GM12878 (cell line): ENCODE results near the gene PLPP1. TPM values are rescaled to one million over a fixed set of nuclear protein-coding genes. Genes with fewer than 3 reads are reported as not detected.

Experiments
- ATAC-seq: fragments of 200-7000 bp; cut with Tn5 transposase; 3 replicates; pipeline ENCODE4 v1.9.1; 2020; ENCODE audit warnings: mild to moderate bottlenecking, moderate library complexity
- BruUV-seq: library from RNA; stranded (reverse); fragments of 400-500 nt; replicated peaks from 2 replicates; lab custom pipeline; 2021; lab: Mats Ljungman, UMichigan
- CTCF ChIA-PET: fragments of 300-600 bp; sonication (Branson Sonifier 250); formaldehyde crosslinking; extraction: SDS; loops from one replicate; lab custom pipeline; 2021; ENCODE audit warnings: inconsistent platforms; lab: Yijun Ruan, JAX
- POLR2A ChIA-PET: fragments of 350-600 bp; formaldehyde crosslinking; extraction: SDS; loops from one replicate; lab custom pipeline; 2021; ENCODE audit warnings: inconsistent platforms; lab: Charles Lee
- RAD21 ChIA-PET: fragments of 300-600 bp; sonication (Branson Sonifier 250); formaldehyde crosslinking; loops from one replicate; lab custom pipeline; 2023; ENCODE audit warnings: antibody characterized with exemption; ENCODE audit not compliant: unreplicated experiment; lab: Charles Lee
- SMC1A ChIA-PET: fragments of 300-600 bp; sonication (Branson Sonifier 250); formaldehyde crosslinking; loops from one replicate; lab custom pipeline; 2023; ENCODE audit not compliant: unreplicated experiment, uncharacterized antibody; lab: Charles Lee
- DNase-seq: peaks from one replicate; pipeline ENCODE4 v3.0.0-alpha.2; 2011; ENCODE audit warnings: low read depth, low spot score
- FAIRE-seq: peaks from 3 replicates; lab custom pipeline; 2011; peaks lifted over from hg19 to GRCh38; lab: Jason Lieb, UNC
- H2AFZ ChIP-seq: 2 replicates; pipeline ENCODE4 v1.6.0; 2011; ENCODE audit warnings: low read depth, low read length, control low read depth; ENCODE audit not compliant: control insufficient read depth
- H3K27ac ChIP-seq: 2 replicates; pipeline ENCODE4 v1.5.1; 2011; ENCODE audit warnings: control low read depth; ENCODE audit not compliant: control insufficient read depth, insufficient read depth
- H3K27me3 ChIP-seq, 2 experiments: replicated peaks in 1 of 2; 2 replicates each; pipeline versions ENCODE4 v1.6.0 to v1.6.1; 2011; ENCODE audit warnings: low read length in 1 of 2; ENCODE audit not compliant: control insufficient read depth in 2 of 2, insufficient read depth in 2 of 2
- H3K36me3 ChIP-seq, 2 experiments: 2 replicates each; pipeline ENCODE4 v1.5.1; 2011; ENCODE audit warnings: low read length in 1 of 2; ENCODE audit not compliant: control insufficient read depth in 2 of 2, insufficient read depth in 2 of 2
- H3K4me1 ChIP-seq: 2 replicates; pipeline ENCODE4 v1.6.1; 2011; ENCODE audit warnings: mild to moderate bottlenecking, low read length, moderate library complexity, mixed read lengths; ENCODE audit not compliant: control insufficient read depth, insufficient read depth
- H3K4me2 ChIP-seq: 2 replicates; pipeline ENCODE4 v1.6.0; 2011; ENCODE audit warnings: control low read depth; ENCODE audit not compliant: control insufficient read depth, insufficient read depth
- H3K4me3 ChIP-seq: fragments of 200-600 bp; sonication (generic); 2 replicates; pipeline ENCODE4 v1.5.1; 2016
- H3K79me2 ChIP-seq: 2 replicates; pipeline ENCODE4 v1.6.0; 2011; ENCODE audit warnings: low read length; ENCODE audit not compliant: control insufficient read depth, insufficient read depth
- H3K9ac ChIP-seq: 2 replicates; pipeline ENCODE4 v1.8.0; 2011; ENCODE audit warnings: low read length, control low read depth, mixed read lengths; ENCODE audit not compliant: control insufficient read depth, insufficient read depth
- H3K9me3 ChIP-seq: replicated peaks from 3 replicates; pipeline ENCODE4 v1.5.1; 2011; ENCODE audit warnings: mild to moderate bottlenecking, low read length; ENCODE audit not compliant: control insufficient read depth, insufficient read depth
- H4K20me1 ChIP-seq: 2 replicates; pipeline ENCODE4 v1.6.0; 2011; ENCODE audit not compliant: control insufficient read depth, insufficient read depth
- CUX1 ChIP-seq: IDR thresholded peaks from 2 replicates; pipeline ENCODE4 v1.6.1; 2012; ENCODE audit warnings: improper control_type of control experiment, low read depth, low read length; ENCODE audit not compliant: insufficient replicate concordance
- E2F4 ChIP-seq: IDR thresholded peaks from 2 replicates; pipeline ENCODE4 v1.6.1; 2012; ENCODE audit warnings: low read depth, low read length, improper control_type of control experiment
- IKZF1 ChIP-seq: fragments of 450-650 bp; conservative IDR thresholded peaks from 2 replicates; pipeline ENCODE4 v1.6.1; 2017; ENCODE audit warnings: antibody characterized with exemption, mild to moderate bottlenecking
- NFYA ChIP-seq: IDR thresholded peaks from 2 replicates; pipeline ENCODE4 v1.6.1; 2011; ENCODE audit warnings: low read depth, mild to moderate bottlenecking, low read length, improper control_type of control experiment, borderline replicate concordance
- NR2C2 ChIP-seq: IDR thresholded peaks from 2 replicates; pipeline ENCODE4 v1.6.1; 2011; ENCODE audit warnings: borderline replicate concordance, low read depth; ENCODE audit not compliant: control insufficient read depth, insufficient read length
- PAX5 ChIP-seq: IDR thresholded peaks from 2 replicates; pipeline ENCODE4 v1.6.1; 2011; ENCODE audit warnings: low read depth, low read length, borderline replicate concordance
- SRF ChIP-seq, 2 experiments: IDR thresholded peaks; 2 replicates each; pipeline ENCODE4 v1.6.1; 2011; ENCODE audit warnings: low read depth in 2 of 2, low read length in 2 of 2, mild to moderate bottlenecking in 1 of 2, moderate library complexity in 1 of 2
- SUZ12 ChIP-seq: fragments of 200-600 bp; sonication (generic); IDR thresholded peaks from one replicate; pipeline ENCODE4 v1.6.1; 2018; ENCODE audit warnings: antibody characterized with exemption, mild to moderate bottlenecking; ENCODE audit not compliant: unreplicated experiment
- TCF12 ChIP-seq: IDR thresholded peaks from 2 replicates; pipeline ENCODE4 v1.6.1; 2011; ENCODE audit warnings: low read depth, mild to moderate bottlenecking, low read length
- TCF7 ChIP-seq: IDR thresholded peaks from 2 replicates; pipeline ENCODE4 v1.6.1; 2014; ENCODE audit warnings: antibody characterized with exemption, borderline replicate concordance
- WRNIP1 ChIP-seq: IDR thresholded peaks from 2 replicates; pipeline ENCODE4 v1.6.1; 2011; ENCODE audit warnings: low read depth, low read length, improper control_type of control experiment, borderline replicate concordance
- WGBS: methylation state at CpG from one replicate; pipeline ENCODE4 v1.1.6; 2016; ENCODE audit warnings: low lambda C conversion rate; ENCODE audit not compliant: insufficient replicate concordance, insufficient coverage; ENCODE audit errors: missing lambda C conversion rate; 5-methylcytosine and 5-hydroxymethylcytosine counted together
- in situ Hi-C: fragments of 300-500 bp; cut with MboI; formaldehyde crosslinking; loops from 9 replicates; pipeline ENCODE4 v1.14.3; 2018; ENCODE audit warnings: mixed read lengths
- intact Hi-C: fragments of 100-400 bp; cut with micrococcal nuclease; formaldehyde crosslinking; loops from one replicate; pipeline ENCODE4 v1.14.2; 2022; ENCODE audit not compliant: unreplicated experiment
- polyA plus RNA-seq, 11 experiments: library from polyadenylated mRNA; depleted of rRNA in 4 of 11; unstranded in 6 of 11; stranded (reverse) in 5 of 11; fragments of >200 nt; fragmentation: Nextera tagmentation in 4 of 11; fragmentation: Illumina TruSeq in 1 of 11; extraction: Ambion mirVana in 4 of 11; extraction: Trizol in 1 of 11; gene quantifications; 1 replicate in 1 of 11; 2 replicates in 10 of 11; pipeline versions ENCODE4 v1.2.1 to v1.2.3, GENCODE V29; 2011 to 2016; ENCODE audit warnings: inconsistent platforms in 2 of 11, missing spikeins in 2 of 11, low read depth in 1 of 11
- total RNA-seq, 4 experiments: library from RNA; depleted of rRNA in 3 of 4; stranded (reverse); fragments of >200 nt in 3 of 4; fragmentation: Illumina TruSeq in 1 of 4; extraction: Trizol in 1 of 4; gene quantifications; 2 replicates each; pipeline versions ENCODE4 v1.2.1 to v1.2.3, GENCODE V29; 2013 to 2021

PLPP1 gene
- total and polyA plus RNA-seq, 10 of the 15 experiments (the other 5 are each of a cell fraction or from before 2014, with no cell fraction given), result 3.0 to 11.3 (median 8.1) TPM

GRCh38 chr5:55456216-55456895 is 78.4 kb downstream of the PLPP1 start:
- CTCF ChIA-PET, result interaction anchor here (1.0 to 1.7 kb wide), 2 partner anchors 14 to 235 kb away, joined by 4 to 6 read pairs; no protein-coding TSS in a partner anchor
- POLR2A ChIA-PET, result no interaction called here
- no peaks in the 10 kb centered on the region for H3K79me2 ChIP-seq
- in situ Hi-C loops, result no loop called here
- SMC1A ChIA-PET, result interaction anchor here (0.6 to 1.2 kb wide), 4 partner anchors 21 to 437 kb away, joined by 3 read pairs; no protein-coding TSS in a partner anchor
- no peak overlapping the region for H3K9ac ChIP-seq
- intact Hi-C loops, result no loop called here
- no peaks in the 10 kb centered on the region for H3K9me3 ChIP-seq
- no peak for FAIRE-seq
- H3K4me3 ChIP-seq, result no peak overlapping the region
- no peaks in the 10 kb centered on the region for H3K4me1 ChIP-seq
- RAD21 ChIA-PET, result no interaction called here
- no peak for DNase-seq
- H3K27me3 ChIP-seq, result no peaks in the 10 kb centered on the region
- no peak overlapping the region for H3K4me2 ChIP-seq
- no peak overlapping the region for H2AFZ ChIP-seq
- WGBS, result 97% methylated on average over 3 of the region's 3 CpGs
- BruUV-seq, result no TSS peak
- ATAC-seq, result no peak
- H3K36me3 ChIP-seq, result no peaks in the 10 kb centered on the region
- H3K27ac ChIP-seq, result no peak overlapping the region
- H4K20me1 ChIP-seq, result no peaks in the 10 kb centered on the region; the same call in 1 of the 2 replicates
- no peak for TF ChIP-seq SUZ12
- no peak for TF ChIP-seq E2F4
- no peak for TF ChIP-seq SRF (IDR thresholded peaks at IDR 0.05; ENCODE audit: low read depth in 2 of 2, low read length in 2 of 2)
- TF ChIP-seq IKZF1, result no peak
- no peak for TF ChIP-seq WRNIP1
- TF ChIP-seq TCF12, result no peak
- TF ChIP-seq NFYA, result no peak
- no peak for TF ChIP-seq NR2C2
- TF ChIP-seq TCF7, result no peak
- TF ChIP-seq CUX1, result no peak
- no peak for TF ChIP-seq PAX5
